GM20000 (cell line): ENCODE measurements around the gene NUP93.
A peak's percentile ranks its signal among the peaks of the same experiment; 100 is the strongest.

Experiments
- DNase-seq: peaks from one replicate; pipeline ENCODE4 v3.0.0; 2012; ENCODE audit warnings: low spot score
- TF ChIP-seq, protein P1 (sequence below): IDR thresholded peaks from 2 replicates; pipeline ENCODE4 v1.5.1; 2012; ENCODE audit warnings: mild to moderate bottlenecking, control low read depth; ENCODE audit errors: extremely low read depth, missing control alignments

The NUP93 gene

DNA sequence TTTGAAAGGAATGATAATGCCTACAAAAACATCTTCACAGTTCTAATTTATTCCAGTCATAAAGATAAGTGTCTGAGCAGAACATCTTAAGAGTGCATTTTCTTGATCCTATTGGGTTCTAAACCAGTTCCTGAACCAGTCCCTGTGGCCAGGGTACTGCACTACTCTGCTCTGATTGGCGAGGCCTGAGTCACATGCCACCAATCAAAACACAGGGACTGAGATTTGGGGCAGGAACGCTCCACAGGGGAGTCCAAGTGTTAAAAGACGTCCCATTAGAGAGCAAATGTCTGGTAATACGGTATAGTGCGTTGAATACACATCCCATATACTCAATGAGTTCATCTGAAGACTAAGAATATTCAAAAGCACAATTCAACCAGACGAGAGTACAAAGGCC is 3.0 kb upstream of the NUP93 start:
- no peak for DNase-seq
- TF ChIP-seq, protein P1, sequence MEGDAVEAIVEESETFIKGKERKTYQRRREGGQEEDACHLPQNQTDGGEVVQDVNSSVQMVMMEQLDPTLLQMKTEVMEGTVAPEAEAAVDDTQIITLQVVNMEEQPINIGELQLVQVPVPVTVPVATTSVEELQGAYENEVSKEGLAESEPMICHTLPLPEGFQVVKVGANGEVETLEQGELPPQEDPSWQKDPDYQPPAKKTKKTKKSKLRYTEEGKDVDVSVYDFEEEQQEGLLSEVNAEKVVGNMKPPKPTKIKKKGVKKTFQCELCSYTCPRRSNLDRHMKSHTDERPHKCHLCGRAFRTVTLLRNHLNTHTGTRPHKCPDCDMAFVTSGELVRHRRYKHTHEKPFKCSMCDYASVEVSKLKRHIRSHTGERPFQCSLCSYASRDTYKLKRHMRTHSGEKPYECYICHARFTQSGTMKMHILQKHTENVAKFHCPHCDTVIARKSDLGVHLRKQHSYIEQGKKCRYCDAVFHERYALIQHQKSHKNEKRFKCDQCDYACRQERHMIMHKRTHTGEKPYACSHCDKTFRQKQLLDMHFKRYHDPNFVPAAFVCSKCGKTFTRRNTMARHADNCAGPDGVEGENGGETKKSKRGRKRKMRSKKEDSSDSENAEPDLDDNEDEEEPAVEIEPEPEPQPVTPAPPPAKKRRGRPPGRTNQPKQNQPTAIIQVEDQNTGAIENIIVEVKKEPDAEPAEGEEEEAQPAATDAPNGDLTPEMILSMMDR, result no peak

DNA sequence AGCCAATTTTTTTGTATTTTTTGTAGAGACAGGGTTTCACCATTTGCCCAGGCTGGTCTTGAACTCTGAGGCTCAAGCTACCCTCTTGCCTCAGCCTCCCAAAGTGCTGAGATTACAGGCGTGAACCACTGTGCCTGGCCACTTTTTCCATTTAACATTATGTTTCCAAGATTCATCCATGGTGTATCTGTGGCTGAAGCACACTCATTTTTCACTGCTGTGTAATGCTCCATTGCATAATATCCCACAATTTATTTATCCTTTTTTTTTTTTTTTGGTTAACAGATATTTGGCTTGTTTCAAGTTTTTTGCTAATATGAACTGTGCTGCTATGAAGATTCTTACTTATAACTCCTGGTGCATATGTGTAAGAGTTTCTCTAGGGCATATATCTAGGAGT is 1.9 kb upstream of the NUP93 start:
- TF ChIP-seq, protein P1, result no peak
- DNase-seq, result no peak

DNA sequence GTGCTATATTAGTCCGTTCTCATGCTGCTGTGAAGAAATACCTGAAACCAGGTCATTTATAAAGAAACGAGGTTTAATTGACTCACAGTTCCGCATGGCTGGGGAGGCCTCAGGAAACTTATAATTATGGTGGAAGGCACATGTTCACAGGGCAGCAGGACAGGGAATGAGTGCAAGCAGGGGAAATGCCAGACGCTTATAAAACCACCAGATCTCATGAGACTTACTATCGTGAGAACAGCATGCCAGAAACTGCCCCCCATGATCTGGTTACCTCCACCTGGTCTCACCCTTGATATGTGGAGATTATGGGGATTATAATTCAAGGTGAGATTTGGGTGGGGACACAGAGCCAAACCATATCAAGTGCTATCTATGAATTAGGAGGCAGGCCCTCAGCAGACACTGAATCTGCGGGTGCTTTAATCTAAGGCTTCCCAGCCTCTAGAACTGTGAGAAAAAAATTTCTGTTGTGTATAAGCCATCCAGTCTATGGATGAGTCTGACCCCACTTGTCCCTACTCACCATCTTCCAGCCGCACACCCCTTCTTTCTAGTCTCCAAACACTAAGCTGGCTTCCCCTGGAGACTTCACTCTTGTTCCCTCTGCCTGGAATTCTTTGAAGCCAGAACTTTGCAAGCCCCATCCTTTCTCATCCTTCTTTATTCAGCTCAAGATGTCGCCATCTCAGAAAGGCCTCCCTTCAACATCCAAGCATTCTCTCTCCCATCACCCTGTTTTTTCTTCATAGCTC is 772 bp upstream of the NUP93 start:
- TF ChIP-seq, protein P1, result no peak
- DNase-seq, result no peak

DNA sequence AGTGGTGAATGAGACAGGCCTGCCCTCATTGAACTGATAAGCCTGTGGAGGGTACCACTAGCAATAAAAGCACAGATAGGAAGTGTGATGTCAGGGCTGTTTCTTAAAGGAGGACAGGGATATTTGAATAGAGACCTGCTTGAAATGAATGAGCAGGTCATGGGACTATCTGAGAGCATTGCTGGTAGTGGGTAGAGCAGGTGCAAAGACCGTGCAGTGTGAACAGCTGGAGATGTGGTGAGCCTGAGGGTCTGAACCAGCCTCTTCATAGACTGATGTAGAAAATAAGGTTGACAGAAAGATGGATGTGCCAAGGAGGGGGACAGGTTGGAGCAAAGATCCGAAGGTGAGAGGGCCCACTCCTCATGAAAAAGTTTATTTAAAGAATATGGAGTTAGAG is 2.4 kb downstream of the NUP93 start:
- TF ChIP-seq, protein P1, result no peak
- DNase-seq, result peak; percentile 52

DNA sequence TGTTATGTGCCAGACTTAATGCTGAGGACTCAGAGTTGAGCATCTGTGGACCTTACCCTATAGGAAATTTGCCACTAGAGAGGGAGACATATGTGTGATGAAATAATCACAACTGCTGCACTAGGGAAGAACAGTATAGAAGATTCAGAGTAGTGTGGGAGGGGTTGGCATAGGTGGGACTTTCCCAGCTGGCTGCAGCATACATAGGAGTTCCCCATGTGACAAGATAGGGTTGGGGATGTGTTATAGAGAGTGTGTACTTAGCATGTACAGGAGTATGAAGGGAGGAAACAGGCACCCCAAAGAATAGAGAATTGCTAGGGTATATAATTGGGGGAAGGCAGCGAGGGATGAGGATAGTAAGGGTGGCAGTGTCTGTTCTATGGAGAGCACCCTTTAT is 2.9 kb downstream of the NUP93 start:
- peak; percentile 63 for DNase-seq
- TF ChIP-seq, protein P1, result no peak

DNA sequence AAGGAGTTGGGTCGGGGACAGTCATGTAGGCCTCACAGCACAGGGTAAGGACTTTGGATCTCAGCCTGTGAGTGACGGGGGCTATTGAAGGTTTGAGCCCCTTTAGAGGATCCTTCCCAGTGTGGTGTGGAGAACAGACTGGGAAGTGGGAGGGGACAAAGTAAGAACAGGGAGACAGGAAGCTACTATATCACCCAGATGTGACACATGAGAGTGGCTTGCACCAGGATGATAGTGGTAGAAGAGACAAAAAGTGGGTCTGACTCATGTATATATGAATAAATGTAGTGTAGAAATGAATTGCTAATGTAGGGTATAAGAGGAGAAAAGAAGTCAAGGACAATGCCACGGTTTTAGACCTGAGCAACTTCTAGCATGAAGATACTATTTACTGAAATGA is 4.5 kb downstream of the NUP93 start:
- DNase-seq, result no peak
- TF ChIP-seq, protein P1, result no peak

DNA sequence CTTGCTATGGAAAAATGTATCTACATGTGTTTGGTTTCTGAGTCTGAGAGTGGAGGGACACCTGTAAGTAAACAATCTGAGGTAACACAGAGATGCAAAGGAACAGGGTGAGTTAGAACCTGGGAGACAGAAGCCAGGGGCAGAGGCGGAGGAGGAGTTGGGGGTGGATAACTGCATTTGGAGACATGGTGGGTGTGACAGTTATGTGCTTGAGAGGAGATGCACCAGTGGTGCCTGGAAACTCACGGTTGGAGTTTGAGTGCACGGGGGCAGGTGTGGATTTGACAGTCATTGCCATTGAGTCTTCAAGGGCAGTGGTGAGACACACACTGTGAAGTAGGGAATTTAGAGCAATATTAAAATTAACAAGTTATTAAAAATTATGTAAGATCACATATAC is 6.5 kb downstream of the NUP93 start:
- TF ChIP-seq, protein P1, result no peak
- DNase-seq, result no peak
